DND-41 (cell line): ENCODE results near the gene SETD6.

Experiments used
- CTCF ChIP-seq: IDR thresholded peaks from 2 replicates; pipeline ENCODE4 v1.5.1; 2012; ENCODE audit warnings: borderline replicate concordance, low read length, moderate library complexity, mild to moderate bottlenecking; ENCODE audit not compliant: poor library complexity, severe bottlenecking; ENCODE audit errors: extremely low read depth
- EZH2 ChIP-seq: IDR thresholded peaks from 3 replicates; pipeline ENCODE4 v1.6.1; 2012; ENCODE audit warnings: borderline replicate concordance, low read depth, mild to moderate bottlenecking, moderate library complexity, low read length, inconsistent platforms; ENCODE audit not compliant: severe bottlenecking

- no peak for TF ChIP-seq CTCF
- TF ChIP-seq EZH2 = no peak
These were observed 5.1 kb upstream of the SETD6 start for GRCh38 chr16:58510097-58510775.
